Gastroesophageal sphincter (tissue), 4 donors: ENCODE results near the gene GALNTL6. TPM values are rescaled to one million over a fixed set of nuclear protein-coding genes. Genes with fewer than 3 reads are reported as not detected.

ENCODE experiments used
- ATAC-seq: fragments of 150-250 bp; one replicate; pipeline ENCODE4 v1.9.1; 2016; ENCODE audit warnings: mild to moderate bottlenecking, moderate library complexity
- H3K27ac ChIP-seq, 4 donors: fragments of 200-600 bp; sonication (generic) in 3 of 4; 1 replicate in 3 of 4; 2 replicates in 1 of 4; pipeline ENCODE4 v1.5.1; 2016 to 2019
- H3K27me3 ChIP-seq: fragments of 200-600 bp; sonication (generic); one replicate; pipeline ENCODE4 v1.5.1; 2019
- H3K36me3 ChIP-seq, 2 donors: fragments of 200-600 bp; sonication (generic); one replicate each; pipeline ENCODE4 v1.5.1; 2019; ENCODE audit warnings: control low read depth in 1 of 2
- H3K4me1 ChIP-seq, 3 donors: fragments of 200-600 bp; sonication (generic); 1 replicate in 2 of 3; 2 replicates in 1 of 3; pipeline ENCODE4 v1.5.1; 2016 to 2019; ENCODE audit warnings: control low read depth in 2 of 3
- H3K4me3 ChIP-seq, 2 donors: fragments of 200-600 bp; sonication (generic); one replicate each; pipeline ENCODE4 v1.5.1; 2019; ENCODE audit warnings: mild to moderate bottlenecking in 1 of 2, moderate library complexity in 1 of 2
- H3K9me3 ChIP-seq, 3 donors: fragments of 200-600 bp; sonication (generic); one replicate each; pipeline ENCODE4 v1.5.1; 2017 to 2019; ENCODE audit warnings: control low read depth in 2 of 3
- CTCF ChIP-seq, 4 experiments: fragments of 200-600 bp in 2 of 4; fragments of 450-650 bp in 2 of 4; sonication (generic) in 1 of 4; IDR thresholded peaks; one replicate each; pipeline ENCODE4 v1.5.1; 2017 to 2019; ENCODE audit warnings: antibody characterized with exemption in 4 of 4, mild to moderate bottlenecking in 2 of 4, moderate library complexity in 2 of 4
- EP300 ChIP-seq: sonication (generic); formaldehyde crosslinking; IDR thresholded peaks from one replicate; pipeline ENCODE4 v1.6.1; 2017; ENCODE audit warnings: antibody characterized with exemption, mild to moderate bottlenecking
- POLR2A ChIP-seq, 2 donors: fragments of 450-650 bp; IDR thresholded peaks; one replicate each; pipeline ENCODE4 v1.6.1; 2017; ENCODE audit warnings: antibody characterized with exemption in 2 of 2, mild to moderate bottlenecking in 2 of 2, moderate library complexity in 1 of 2
- POLR2AphosphoS5 ChIP-seq: sonication (generic); formaldehyde crosslinking; IDR thresholded peaks from one replicate; pipeline ENCODE4 v1.6.1; 2017; ENCODE audit warnings: antibody characterized with exemption
- WGBS, 2 donors: methylation state at CpG; one replicate each; pipeline ENCODE4 v1.1.5; 2018; ENCODE audit warnings: low coverage in 1 of 2; 5-methylcytosine and 5-hydroxymethylcytosine counted together
- total RNA-seq, 4 donors: library from RNA; depleted of rRNA; stranded (reverse); fragments of >200 nt; gene quantifications; one replicate each; pipeline ENCODE4 v1.1.0, GENCODE V29; 2016

The GALNTL6 gene
- total RNA-seq, 4 donors from 2014 or later, result not detected

DNA sequence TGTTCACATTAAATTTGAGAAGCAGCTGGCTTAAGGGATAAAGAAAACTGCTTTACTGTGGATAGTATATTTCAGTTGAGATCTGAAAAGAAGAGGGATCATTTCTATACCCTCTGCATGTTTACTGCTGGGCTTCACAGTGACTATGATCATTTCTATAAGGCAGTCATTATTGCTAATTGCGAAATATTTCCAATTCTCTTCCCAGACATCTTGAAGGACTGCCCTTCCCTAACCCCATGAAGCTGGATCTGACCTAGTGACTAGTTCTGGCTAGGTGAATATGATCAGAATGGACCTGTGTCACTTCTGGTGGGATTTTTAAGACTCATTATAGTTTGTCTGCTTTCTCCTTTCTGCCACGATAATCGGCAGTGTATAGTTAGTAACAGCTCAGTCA, 848.9 kb downstream of the GALNTL6 start:
- Histone ChIP-seq H3K4me1 (peaks cover 0 to 4% (median 0%) of the 10 kb centered on the region in 3 donors), H3K27me3 (no peaks in the 10 kb centered on the region), H3K27ac (no peak overlapping the region), H3K9me3 (no peaks in the 10 kb centered on the region), H3K4me3 (no peak overlapping the region), H3K36me3 (no peaks in the 10 kb centered on the region)
- TF ChIP-seq CTCF (IDR thresholded peaks at IDR 0.05) (no peak), EP300 (no peak), POLR2AphosphoS5 (no peak), POLR2A (IDR thresholded peaks at IDR 0.05) (no peak)
- ATAC-seq, result no peak
- WGBS, 2 donors, result 90 to 92% methylated on average over 3 of the region's 3 CpGs

GRCh38 chr4:172666711-172667368, 853.6 kb downstream of the GALNTL6 start:
- ATAC-seq, result no peak
- Histone ChIP-seq H3K27me3 (no peaks in the 10 kb centered on the region), H3K9me3 (no peaks in the 10 kb centered on the region), H3K4me3 (no peak overlapping the region), H3K27ac (no peak overlapping the region), H3K4me1 (no peaks in the 10 kb centered on the region), H3K36me3 (no peaks in the 10 kb centered on the region)
- 79 to 83% methylated on average over 2 to 6 of the region's 6 CpGs for WGBS, 2 donors
- TF ChIP-seq POLR2A (IDR thresholded peaks at IDR 0.05), result no peak
- no peak for TF ChIP-seq CTCF (IDR thresholded peaks at IDR 0.05)
- no peak for TF ChIP-seq POLR2AphosphoS5
- TF ChIP-seq EP300, result no peak

DNA sequence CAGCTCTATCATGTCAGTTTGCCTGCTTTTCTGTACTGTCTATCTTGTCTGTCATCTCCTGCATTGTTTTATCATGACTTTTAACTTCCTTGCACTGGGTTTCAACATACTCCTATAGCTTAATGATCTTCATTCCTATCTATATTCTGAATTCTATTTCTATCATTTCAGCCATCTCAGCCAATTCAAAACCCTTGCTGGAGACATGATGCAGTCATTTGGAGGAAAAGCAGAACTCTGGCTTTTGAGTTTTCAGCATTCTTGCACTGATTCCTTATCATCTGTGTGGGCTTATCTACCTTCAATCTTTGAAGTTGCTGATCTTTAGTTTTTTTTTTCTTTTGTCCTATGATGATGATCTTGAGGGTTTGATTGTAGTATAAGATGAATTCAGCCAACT, 861.6 kb downstream of the GALNTL6 start:
- TF ChIP-seq POLR2A (IDR thresholded peaks at IDR 0.05) (no peak), CTCF (IDR thresholded peaks at IDR 0.05) (no peak), EP300 (no peak), POLR2AphosphoS5 (no peak)
- H3K4me1 ChIP-seq, result no peaks in the 10 kb centered on the region
- no peak overlapping the region for H3K4me3 ChIP-seq
- peaks cover 0 to 5% (median 0%) of the 10 kb centered on the region in 3 donors for H3K9me3 ChIP-seq
- no peak overlapping the region for H3K27ac ChIP-seq
- ATAC-seq, result no peak
- no peaks in the 10 kb centered on the region for H3K27me3 ChIP-seq
- H3K36me3 ChIP-seq, result no peaks in the 10 kb centered on the region

DNA sequence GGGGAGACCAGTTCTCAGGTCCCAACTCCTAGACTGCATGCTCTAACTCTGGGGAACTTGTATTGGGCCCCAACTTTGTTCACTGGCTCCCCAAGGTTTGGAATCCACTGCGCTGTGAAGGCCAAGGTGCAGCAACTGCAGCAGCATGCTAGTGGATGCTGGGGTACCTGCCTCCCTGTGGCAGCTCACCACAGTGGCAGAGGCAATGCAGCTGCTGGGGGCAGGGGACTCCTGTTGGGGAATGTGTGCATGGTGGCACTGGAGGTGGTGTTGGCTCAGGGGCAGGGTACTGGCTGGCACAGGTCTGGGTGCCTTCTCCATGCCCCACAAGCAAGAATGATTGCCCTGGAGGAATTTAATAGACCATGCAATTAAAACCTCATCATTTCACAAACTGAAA, 862.0 kb downstream of the GALNTL6 start:
- Histone ChIP-seq H3K4me1 (no peaks in the 10 kb centered on the region), H3K27ac (no peak overlapping the region), H3K4me3 (no peak overlapping the region), H3K27me3 (no peaks in the 10 kb centered on the region), H3K36me3 (no peaks in the 10 kb centered on the region), H3K9me3 (peaks cover 0 to 5% (median 0%) of the 10 kb centered on the region in 3 donors)
- TF ChIP-seq EP300 (no peak), CTCF (IDR thresholded peaks at IDR 0.05) (no peak), POLR2AphosphoS5 (no peak), POLR2A (IDR thresholded peaks at IDR 0.05) (no peak)
- no CpG with 5 or more reads among the region's 1 CpG for WGBS, 2 donors
- ATAC-seq, result no peak

DNA sequence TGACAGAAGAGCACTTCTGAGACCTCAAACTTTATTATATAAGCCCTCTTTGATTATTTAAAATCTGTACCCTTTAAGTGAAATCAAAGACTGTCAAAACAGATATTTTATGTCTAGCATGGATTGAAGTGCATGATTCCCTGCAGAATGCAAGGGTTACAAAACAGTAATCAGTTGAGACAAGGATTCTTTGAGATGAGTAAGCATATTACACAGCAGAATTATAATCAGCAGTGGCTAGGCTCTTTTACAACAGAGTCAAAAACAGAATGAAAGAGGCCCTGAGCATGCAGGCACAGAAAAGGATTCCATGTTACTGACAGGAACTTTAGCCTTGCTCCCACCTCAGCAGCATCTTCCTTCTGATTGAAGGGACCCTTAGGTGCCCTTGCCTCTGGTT, 867.5 kb downstream of the GALNTL6 start:
- H3K27ac ChIP-seq, result no peak overlapping the region
- no peak for ATAC-seq
- no peaks in the 10 kb centered on the region for H3K27me3 ChIP-seq
- H3K9me3 ChIP-seq, result no peaks in the 10 kb centered on the region
- no peak overlapping the region for H3K4me3 ChIP-seq
- TF ChIP-seq CTCF (IDR thresholded peaks at IDR 0.05), result no peak
- TF ChIP-seq POLR2A (IDR thresholded peaks at IDR 0.05), result no peak
- no peak for TF ChIP-seq EP300
- no peak for TF ChIP-seq POLR2AphosphoS5
- H3K36me3 ChIP-seq, result no peaks in the 10 kb centered on the region
- H3K4me1 ChIP-seq, result no peaks in the 10 kb centered on the region
